GM06990 (cell line): ENCODE results near the gene ST3GAL2.

Experiments used
- DNase-seq: peaks from one replicate; pipeline ENCODE4 v3.0.0-alpha.2; 2011; ENCODE audit not compliant: insufficient read length; ENCODE audit errors: extremely low read depth
- H3K27me3 ChIP-seq: replicated peaks from 2 replicates; pipeline ENCODE4 v1.6.0; 2011; ENCODE audit warnings: low read length; ENCODE audit not compliant: control insufficient read depth, insufficient read depth
- H3K36me3 ChIP-seq: 2 replicates; pipeline ENCODE4 v1.5.1; 2011; ENCODE audit warnings: low read length; ENCODE audit not compliant: control insufficient read depth, insufficient read depth
- H3K4me3 ChIP-seq: replicated peaks from 2 replicates; pipeline ENCODE4 v1.5.1; 2011; ENCODE audit warnings: low read depth, mild to moderate bottlenecking, control low read depth, low read length
- CTCF ChIP-seq: IDR thresholded peaks from 2 replicates; pipeline ENCODE4 v1.5.1; 2011; ENCODE audit warnings: low read length, control low read depth, mild to moderate bottlenecking, inconsistent platforms; ENCODE audit not compliant: insufficient read depth, poor library complexity, severe bottlenecking

Gene ST3GAL2

DNA sequence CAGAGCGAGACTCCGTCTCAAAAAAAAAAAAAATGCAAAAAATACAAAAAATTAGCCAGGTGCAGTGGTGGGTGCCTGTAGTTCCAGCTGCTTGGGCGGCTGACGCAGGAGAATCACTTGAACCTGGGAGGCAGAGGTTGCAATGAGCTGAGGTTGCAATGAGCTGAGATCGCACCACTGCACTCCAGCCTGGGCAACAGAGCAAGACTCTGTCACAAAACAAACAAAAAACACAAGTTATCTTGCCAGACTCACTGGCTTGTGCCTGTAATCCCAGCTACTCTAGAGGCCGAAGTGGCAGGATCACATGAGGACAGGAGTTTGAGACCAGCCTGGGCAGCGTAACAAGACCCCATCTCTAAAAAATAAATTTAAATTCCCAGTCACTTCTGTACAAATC, 3.4 kb upstream of the ST3GAL2 start:
- no peak for DNase-seq
- no peaks in the 10 kb centered on the region for H3K36me3 ChIP-seq
- no peak for TF ChIP-seq CTCF
- H3K27me3 ChIP-seq: no peaks in the 10 kb centered on the region
- no peak overlapping the region for H3K4me3 ChIP-seq

DNA sequence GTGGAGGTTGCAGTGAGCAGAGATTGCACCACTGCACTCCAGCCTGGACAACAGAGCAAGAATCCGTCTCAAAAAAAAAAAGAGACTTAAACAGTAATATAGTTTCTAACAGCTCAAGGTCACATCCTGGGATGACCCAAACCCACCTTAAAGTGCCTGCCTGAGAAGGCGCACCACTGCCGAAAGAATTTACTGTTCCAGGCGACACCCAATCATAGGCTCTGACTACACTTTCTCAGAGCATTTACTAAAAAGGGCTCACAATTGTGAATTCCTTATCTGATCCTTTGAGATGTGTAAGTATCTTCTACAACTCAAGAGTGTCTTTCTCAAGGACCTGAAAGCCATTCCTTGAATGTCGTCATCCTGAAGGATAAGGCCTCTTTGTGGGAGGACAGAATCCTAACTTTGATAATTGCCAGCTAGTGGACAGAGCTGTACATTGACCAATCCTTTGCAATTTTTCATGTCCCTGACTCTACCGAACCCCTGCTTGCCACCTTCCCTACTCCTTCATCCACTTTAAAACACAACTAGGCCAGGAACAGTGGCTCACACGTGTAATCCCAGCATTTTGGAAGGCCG, 2.6 kb upstream of the ST3GAL2 start:
- no peaks in the 10 kb centered on the region for H3K27me3 ChIP-seq
- H3K4me3 ChIP-seq: no peak overlapping the region
- no peak for TF ChIP-seq CTCF
- no peak for DNase-seq
- H3K36me3 ChIP-seq: no peaks in the 10 kb centered on the region

- H3K36me3 ChIP-seq: no peaks in the 10 kb centered on the region; the same call in 1 of the 2 replicates
- H3K4me3 ChIP-seq: no peak overlapping the region; the same call in 1 of the 2 replicates
- no peak for TF ChIP-seq CTCF
- no peaks in the 10 kb centered on the region for H3K27me3 ChIP-seq
- DNase-seq: no peak
Measured at GRCh38 chr16:70440009-70440692, 1.3 kb upstream of the ST3GAL2 start.

- Histone ChIP-seq H3K4me3 (peak overlapping the region; percentile 93), H3K36me3 (peaks cover 1% of the 10 kb centered on the region), H3K27me3 (no peaks in the 10 kb centered on the region)
- no peak for DNase-seq
- TF ChIP-seq CTCF: no peak
Measured at GRCh38 chr16:70438585-70438968, 323 bp downstream of the ST3GAL2 start.

GRCh38 chr16:70437582-70438557, 1.0 kb downstream of the ST3GAL2 start:
- no peak for DNase-seq
- H3K36me3 ChIP-seq: peaks cover 1% of the 10 kb centered on the region
- no peaks in the 10 kb centered on the region for H3K27me3 ChIP-seq
- peak overlapping the region; percentile 93 for H3K4me3 ChIP-seq
- no peak for TF ChIP-seq CTCF
